ENCODE results near the gene NOM1.

GRCh38 chr7:157001920-157002818 lies 52.7 kb downstream of the NOM1 start:
- no peak for TF ChIP-seq TARDBP (IDR thresholded peaks at IDR 0.05)
- no peak for TF ChIP-seq CTBP1 (IDR thresholded peaks at IDR 0.05; ENCODE audit: borderline replicate concordance)

All from HEK293T (cell line).